Measurements from ENCODE around the gene ACOXL.

DNA sequence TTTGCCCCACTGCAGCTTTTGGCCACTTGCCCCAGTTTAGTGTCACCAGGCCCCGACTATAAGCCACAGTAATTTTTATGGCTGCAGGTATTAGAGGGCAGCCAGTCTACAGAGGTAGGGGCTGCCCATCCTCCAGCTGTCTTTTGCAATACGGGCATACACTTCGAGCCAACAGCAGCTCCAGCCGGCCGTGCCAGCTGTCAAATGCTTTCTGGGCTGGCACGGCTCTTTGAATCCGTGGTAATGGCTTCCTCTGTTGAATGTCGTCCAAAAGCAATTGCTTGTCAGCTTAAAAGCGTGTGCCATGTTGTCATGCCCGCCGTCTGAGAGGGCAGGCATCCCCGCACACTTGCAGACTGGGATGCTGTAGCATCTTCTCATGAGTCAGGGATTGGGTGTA, 429.6 kb downstream of the ACOXL start:
- no peak for TF ChIP-seq POLR2A (IDR thresholded peaks at IDR 0.05; ENCODE audit: low read depth, low read length)
- TF ChIP-seq, protein P1, sequence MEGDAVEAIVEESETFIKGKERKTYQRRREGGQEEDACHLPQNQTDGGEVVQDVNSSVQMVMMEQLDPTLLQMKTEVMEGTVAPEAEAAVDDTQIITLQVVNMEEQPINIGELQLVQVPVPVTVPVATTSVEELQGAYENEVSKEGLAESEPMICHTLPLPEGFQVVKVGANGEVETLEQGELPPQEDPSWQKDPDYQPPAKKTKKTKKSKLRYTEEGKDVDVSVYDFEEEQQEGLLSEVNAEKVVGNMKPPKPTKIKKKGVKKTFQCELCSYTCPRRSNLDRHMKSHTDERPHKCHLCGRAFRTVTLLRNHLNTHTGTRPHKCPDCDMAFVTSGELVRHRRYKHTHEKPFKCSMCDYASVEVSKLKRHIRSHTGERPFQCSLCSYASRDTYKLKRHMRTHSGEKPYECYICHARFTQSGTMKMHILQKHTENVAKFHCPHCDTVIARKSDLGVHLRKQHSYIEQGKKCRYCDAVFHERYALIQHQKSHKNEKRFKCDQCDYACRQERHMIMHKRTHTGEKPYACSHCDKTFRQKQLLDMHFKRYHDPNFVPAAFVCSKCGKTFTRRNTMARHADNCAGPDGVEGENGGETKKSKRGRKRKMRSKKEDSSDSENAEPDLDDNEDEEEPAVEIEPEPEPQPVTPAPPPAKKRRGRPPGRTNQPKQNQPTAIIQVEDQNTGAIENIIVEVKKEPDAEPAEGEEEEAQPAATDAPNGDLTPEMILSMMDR (IDR thresholded peaks at IDR 0.05; ENCODE audit: extremely low read depth in 1 of 2, insufficient read depth in 1 of 2, low read depth in 1 of 2, low read length in 2 of 2): no peak
- no peak for TF ChIP-seq POLR2AphosphoS5 (IDR thresholded peaks at IDR 0.05; ENCODE audit: insufficient read depth, low read depth, low read length)
- no peak for TF ChIP-seq EZH2 (IDR thresholded peaks at IDR 0.05; ENCODE audit: borderline replicate concordance, low read depth, low read length, severe bottlenecking)
- TF ChIP-seq, protein P2, sequence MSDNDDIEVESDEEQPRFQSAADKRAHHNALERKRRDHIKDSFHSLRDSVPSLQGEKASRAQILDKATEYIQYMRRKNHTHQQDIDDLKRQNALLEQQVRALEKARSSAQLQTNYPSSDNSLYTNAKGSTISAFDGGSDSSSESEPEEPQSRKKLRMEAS (IDR thresholded peaks at IDR 0.05; ENCODE audit: insufficient read depth, insufficient read length): no peak
